ENCODE data around the gene SREBF2.

SREBF2 gene

DNA sequence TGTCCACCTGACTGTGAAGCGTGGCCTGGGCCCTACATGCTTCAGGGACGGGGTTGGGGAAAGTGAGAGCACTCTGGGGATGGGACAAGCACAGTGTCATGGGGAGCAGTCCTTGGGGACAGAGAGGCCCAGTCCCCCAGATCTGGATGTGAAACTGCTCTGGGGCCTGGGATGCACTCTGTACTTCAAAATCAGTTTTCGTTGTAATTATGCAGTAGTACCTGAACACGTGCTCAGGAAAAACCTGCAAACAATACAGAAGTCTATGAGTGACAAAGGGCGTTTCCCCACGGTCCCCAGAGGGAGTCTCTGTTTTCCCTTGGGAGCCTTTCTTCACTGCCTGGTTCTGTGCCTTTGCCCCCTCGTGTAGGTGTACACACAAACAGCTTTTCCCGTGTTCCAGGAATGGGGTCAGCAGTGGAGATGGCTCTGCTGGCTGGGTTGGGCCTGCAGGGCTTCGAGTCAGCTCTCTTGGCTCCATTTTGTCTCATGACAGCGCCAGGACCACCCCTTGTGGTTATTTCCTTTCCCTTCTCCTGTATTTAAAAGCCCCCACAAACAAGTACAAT, 98.9 kb downstream of the SREBF2 start:
- H3K27ac ChIP-seq (ENCODE audit: low read depth, low read length, poor library complexity, severe bottlenecking): peak overlapping the region; percentile 64
- no peaks in the 10 kb centered on the region for H3K9me3 ChIP-seq (ENCODE audit: low read length)
- H2AFZ ChIP-seq (ENCODE audit: low read length): no peak overlapping the region
- H3K4me3 ChIP-seq (ENCODE audit: low read depth, low read length, poor library complexity, severe bottlenecking): no peak overlapping the region
- H3K9ac ChIP-seq (ENCODE audit: low read length): peak overlapping the region; percentile 10; the same call in 1 of the 2 replicates
- H3K9me2 ChIP-seq (ENCODE audit: low read depth, low read length): no peaks in the 10 kb centered on the region
- H3K27me3 ChIP-seq (ENCODE audit: insufficient read depth, low read length): peaks cover 5% of the 10 kb centered on the region; the same call in 1 of the 2 replicates
- TF ChIP-seq, protein P1, sequence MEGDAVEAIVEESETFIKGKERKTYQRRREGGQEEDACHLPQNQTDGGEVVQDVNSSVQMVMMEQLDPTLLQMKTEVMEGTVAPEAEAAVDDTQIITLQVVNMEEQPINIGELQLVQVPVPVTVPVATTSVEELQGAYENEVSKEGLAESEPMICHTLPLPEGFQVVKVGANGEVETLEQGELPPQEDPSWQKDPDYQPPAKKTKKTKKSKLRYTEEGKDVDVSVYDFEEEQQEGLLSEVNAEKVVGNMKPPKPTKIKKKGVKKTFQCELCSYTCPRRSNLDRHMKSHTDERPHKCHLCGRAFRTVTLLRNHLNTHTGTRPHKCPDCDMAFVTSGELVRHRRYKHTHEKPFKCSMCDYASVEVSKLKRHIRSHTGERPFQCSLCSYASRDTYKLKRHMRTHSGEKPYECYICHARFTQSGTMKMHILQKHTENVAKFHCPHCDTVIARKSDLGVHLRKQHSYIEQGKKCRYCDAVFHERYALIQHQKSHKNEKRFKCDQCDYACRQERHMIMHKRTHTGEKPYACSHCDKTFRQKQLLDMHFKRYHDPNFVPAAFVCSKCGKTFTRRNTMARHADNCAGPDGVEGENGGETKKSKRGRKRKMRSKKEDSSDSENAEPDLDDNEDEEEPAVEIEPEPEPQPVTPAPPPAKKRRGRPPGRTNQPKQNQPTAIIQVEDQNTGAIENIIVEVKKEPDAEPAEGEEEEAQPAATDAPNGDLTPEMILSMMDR (IDR thresholded peaks at IDR 0.05; ENCODE audit: low read length): 0 out of 2 replicates have a peak, but pooled peaks have one; percentile 7
- TF ChIP-seq EZH2 (IDR thresholded peaks at IDR 0.05; ENCODE audit: borderline replicate concordance, low read length): no peak
- peak overlapping the region; percentile 8; the same call in 1 of the 2 replicates for H3K4me2 ChIP-seq (ENCODE audit: low read length)
- peaks cover 5% of the 10 kb centered on the region; the same call in 1 of the 2 replicates for H3K36me3 ChIP-seq (ENCODE audit: insufficient read depth, low read length)
- H3K79me2 ChIP-seq (ENCODE audit: insufficient read depth, low read length): no peaks in the 10 kb centered on the region
- H3F3A ChIP-seq (ENCODE audit: insufficient read depth, low read length): no peaks in the 10 kb centered on the region
- H4K20me1 ChIP-seq (ENCODE audit: insufficient read depth, low read length): no peaks in the 10 kb centered on the region
- peaks cover 67% of the 10 kb centered on the region for H3K4me1 ChIP-seq (ENCODE audit: insufficient read depth, low read length, severe bottlenecking)

DNA sequence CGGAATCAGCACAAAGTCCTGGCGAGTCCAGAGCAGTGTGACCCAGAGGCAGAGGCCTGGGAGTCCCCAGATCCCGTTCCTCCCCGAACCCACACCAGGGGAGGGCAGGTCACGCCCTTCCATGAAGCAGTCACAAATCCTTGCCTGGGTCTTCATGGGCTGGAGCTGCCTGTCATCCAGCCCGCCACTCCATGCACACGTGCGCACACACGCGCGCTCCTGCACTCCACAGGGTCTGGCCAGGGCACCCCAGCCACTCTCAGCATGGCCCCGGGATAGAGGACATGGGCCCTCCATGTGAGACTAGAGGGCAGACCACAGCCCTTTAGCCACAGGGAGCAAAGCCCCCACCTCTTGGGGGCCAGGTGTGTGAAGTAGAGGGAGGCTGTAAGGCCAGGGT, 99.4 kb downstream of the SREBF2 start:
- no peak overlapping the region; the same call in 1 of the 2 replicates for H3K9ac ChIP-seq (ENCODE audit: low read length)
- no peaks in the 10 kb centered on the region for H3K9me2 ChIP-seq (ENCODE audit: low read depth, low read length)
- H3K27me3 ChIP-seq (ENCODE audit: insufficient read depth, low read length): no peaks in the 10 kb centered on the region
- H3K9me3 ChIP-seq (ENCODE audit: low read length): no peaks in the 10 kb centered on the region
- peak overlapping the region; percentile 64 for H3K27ac ChIP-seq (ENCODE audit: low read depth, low read length, poor library complexity, severe bottlenecking)
- no peak overlapping the region for H2AFZ ChIP-seq (ENCODE audit: low read length)
- H3K4me3 ChIP-seq (ENCODE audit: low read depth, low read length, poor library complexity, severe bottlenecking): no peak overlapping the region
- peak overlapping the region; percentile 8; the same call in 1 of the 2 replicates for H3K4me2 ChIP-seq (ENCODE audit: low read length)
- H3K36me3 ChIP-seq (ENCODE audit: insufficient read depth, low read length): peaks cover 5% of the 10 kb centered on the region; the same call in 1 of the 2 replicates
- H3K4me1 ChIP-seq (ENCODE audit: insufficient read depth, low read length, severe bottlenecking): peaks cover 68% of the 10 kb centered on the region
- TF ChIP-seq, protein P1 (IDR thresholded peaks at IDR 0.05; ENCODE audit: low read length): no peak
- TF ChIP-seq EZH2 (IDR thresholded peaks at IDR 0.05; ENCODE audit: borderline replicate concordance, low read length): no peak
- peaks cover 5% of the 10 kb centered on the region; the same call in 1 of the 2 replicates for H3F3A ChIP-seq (ENCODE audit: insufficient read depth, low read length)
- no peaks in the 10 kb centered on the region for H4K20me1 ChIP-seq (ENCODE audit: insufficient read depth, low read length)
- no peaks in the 10 kb centered on the region for H3K79me2 ChIP-seq (ENCODE audit: insufficient read depth, low read length)

DNA sequence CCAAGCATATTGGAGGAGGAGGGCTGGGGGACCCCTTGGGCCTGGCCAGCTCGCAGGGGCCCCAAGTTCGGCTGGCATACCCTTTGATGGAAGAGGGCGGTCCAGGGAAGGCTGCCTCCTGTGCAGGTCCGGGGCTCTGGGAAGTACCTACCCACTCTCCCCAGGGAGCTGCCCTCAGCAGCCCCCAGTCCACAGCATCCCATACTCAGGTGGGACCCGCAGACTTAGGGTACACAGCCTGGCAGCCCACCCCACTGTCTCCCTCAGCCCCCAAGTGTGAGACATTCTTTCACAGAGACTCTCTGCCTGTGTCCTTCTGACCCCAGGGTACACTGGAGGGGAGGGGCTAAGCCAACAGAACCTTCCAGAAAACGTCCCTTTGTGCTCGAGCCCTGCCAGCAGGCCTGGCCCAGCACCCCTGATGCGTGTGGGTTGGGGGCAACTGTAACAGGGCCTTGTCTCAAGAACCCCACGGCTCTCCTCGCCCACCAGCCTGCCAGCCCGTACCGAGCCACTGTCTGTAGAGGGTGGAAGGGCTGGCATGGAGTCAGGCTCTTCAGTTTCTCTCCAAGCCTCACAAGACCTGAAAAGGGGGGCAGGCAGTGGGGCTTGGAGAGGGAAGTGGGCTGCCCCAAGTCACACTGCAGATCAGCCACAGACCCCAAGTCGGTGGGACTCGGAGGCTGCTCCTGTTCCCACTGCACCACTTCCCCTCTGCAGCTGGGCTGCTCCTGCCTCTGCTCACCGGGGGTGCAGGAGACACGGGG, 100.7 kb downstream of the SREBF2 start:
- Histone ChIP-seq H3K9me2 (ENCODE audit: low read depth, low read length) (no peaks in the 10 kb centered on the region), H2AFZ (ENCODE audit: low read length) (no peak overlapping the region), H3K27me3 (ENCODE audit: insufficient read depth, low read length) (no peaks in the 10 kb centered on the region), H3K9me3 (ENCODE audit: low read length) (no peaks in the 10 kb centered on the region), H3K4me2 (ENCODE audit: low read length) (peak overlapping the region; percentile 1; the same call in 1 of the 2 replicates), H3F3A (ENCODE audit: insufficient read depth, low read length) (peaks cover 8% of the 10 kb centered on the region; the same call in 1 of the 2 replicates), H4K20me1 (ENCODE audit: insufficient read depth, low read length) (no peaks in the 10 kb centered on the region), H3K36me3 (ENCODE audit: insufficient read depth, low read length) (peaks cover 13% of the 10 kb centered on the region; the same call in 1 of the 2 replicates), H3K4me3 (ENCODE audit: low read depth, low read length, poor library complexity, severe bottlenecking) (no peak overlapping the region), H3K4me1 (ENCODE audit: insufficient read depth, low read length, severe bottlenecking) (peaks cover 81% of the 10 kb centered on the region), H3K27ac (ENCODE audit: low read depth, low read length, poor library complexity, severe bottlenecking) (peak overlapping the region; percentile 96), H3K9ac (ENCODE audit: low read length) (no peak overlapping the region; the same call in 1 of the 2 replicates), H3K79me2 (ENCODE audit: insufficient read depth, low read length) (no peaks in the 10 kb centered on the region)
- TF ChIP-seq, protein P1 (IDR thresholded peaks at IDR 0.05; ENCODE audit: low read length): no peak
- no peak for TF ChIP-seq EZH2 (IDR thresholded peaks at IDR 0.05; ENCODE audit: borderline replicate concordance, low read length)
